Neuron (in vitro differentiated cells): ENCODE measurements around the gene TPST2.

Source experiments
- H2AFZ ChIP-seq: one replicate; pipeline ENCODE4 v1.6.1; 2013; ENCODE audit warnings: low read depth, mild to moderate bottlenecking, inconsistent platforms, low read length, moderate library complexity
- H3K27me3 ChIP-seq: one replicate; pipeline ENCODE4 v1.6.1; 2013; ENCODE audit warnings: low read length; ENCODE audit not compliant: insufficient read depth
- H3K36me3 ChIP-seq: one replicate; pipeline ENCODE4 v1.6.1; 2013; ENCODE audit warnings: low read length; ENCODE audit not compliant: insufficient read depth
- H3K4me1 ChIP-seq: one replicate; pipeline ENCODE4 v1.6.1; 2013; ENCODE audit warnings: low read length; ENCODE audit not compliant: insufficient read depth
- H3K4me3 ChIP-seq: 2 replicates; pipeline ENCODE4 v1.5.1; 2013; ENCODE audit warnings: mild to moderate bottlenecking, low read length, moderate library complexity
- H3K9me3 ChIP-seq: one replicate; pipeline ENCODE4 v1.6.1; 2013; ENCODE audit warnings: low read length

Gene TPST2

DNA sequence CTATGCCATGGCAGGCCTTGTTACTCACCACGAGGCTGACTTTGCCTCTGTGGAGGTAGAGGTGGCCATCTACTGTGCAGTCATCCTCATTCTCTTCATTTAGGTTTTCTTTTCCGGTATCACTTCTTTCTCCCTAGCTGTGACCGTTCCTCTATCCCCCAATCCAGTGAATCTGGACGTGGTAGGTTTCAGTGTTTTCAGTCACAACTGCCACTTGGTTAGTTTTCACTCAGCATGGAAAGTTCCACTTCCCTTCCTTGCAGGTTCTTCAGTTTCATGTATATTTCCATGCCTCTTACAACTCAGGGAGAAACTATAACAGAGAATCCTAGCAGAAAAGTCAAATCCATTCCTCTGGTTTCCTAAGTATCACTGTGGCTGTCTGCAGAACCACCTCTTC is 108.2 kb downstream of the TPST2 start:
- H3K9me3 ChIP-seq = no peaks in the 10 kb centered on the region
- H2AFZ ChIP-seq = no peak overlapping the region
- no peak overlapping the region for H3K4me3 ChIP-seq
- peaks cover 19% of the 10 kb centered on the region for H3K36me3 ChIP-seq
- H3K4me1 ChIP-seq = peaks cover 53% of the 10 kb centered on the region
- H3K27me3 ChIP-seq = no peaks in the 10 kb centered on the region

DNA sequence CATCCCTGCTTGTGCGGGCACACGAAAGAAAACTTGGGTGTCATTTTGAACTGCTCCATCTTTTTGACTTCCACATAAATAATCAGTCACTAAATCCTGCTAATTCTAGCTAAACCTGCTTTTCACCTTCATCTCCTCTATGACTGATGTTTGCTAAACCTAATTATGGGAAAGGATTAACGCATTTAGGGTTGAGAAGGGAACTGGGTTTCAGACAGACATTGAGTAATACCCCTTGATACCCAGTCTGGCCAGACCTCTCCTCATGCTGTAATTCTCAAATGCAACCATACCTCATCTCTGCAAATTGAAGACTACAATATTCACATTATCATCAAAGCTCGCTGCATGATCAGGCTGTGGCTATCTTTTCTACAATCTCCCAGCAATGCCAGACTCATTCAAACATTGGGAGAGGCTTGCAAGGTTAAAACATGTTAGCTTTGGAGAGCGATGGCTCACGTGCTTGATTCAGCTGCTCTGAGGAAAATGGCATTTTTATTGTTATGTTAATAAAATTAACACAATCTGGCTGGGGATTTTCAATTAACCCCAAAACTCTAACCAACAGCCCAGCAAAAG is 108.7 kb downstream of the TPST2 start:
- H3K9me3 ChIP-seq = no peaks in the 10 kb centered on the region
- peaks cover 53% of the 10 kb centered on the region for H3K4me1 ChIP-seq
- no peak overlapping the region for H2AFZ ChIP-seq
- H3K36me3 ChIP-seq = peaks cover 20% of the 10 kb centered on the region
- no peak overlapping the region for H3K4me3 ChIP-seq
- H3K27me3 ChIP-seq = no peaks in the 10 kb centered on the region

DNA sequence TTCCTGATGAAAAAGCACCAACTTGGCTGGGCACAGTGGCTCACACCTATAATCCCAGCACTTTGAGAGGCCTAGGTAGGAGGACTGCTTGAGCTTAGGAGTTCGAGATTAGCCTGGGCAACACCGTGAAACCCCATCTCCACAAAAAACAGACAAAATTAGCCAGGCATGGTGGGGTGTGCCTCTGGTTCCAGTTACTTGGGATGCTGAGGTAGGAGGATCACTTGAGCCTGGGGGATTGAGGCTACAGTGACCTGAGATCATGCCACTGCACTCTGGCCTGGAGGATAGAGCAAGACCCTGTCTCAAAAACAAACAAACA is 109.4 kb downstream of the TPST2 start:
- H2AFZ ChIP-seq = no peak overlapping the region
- peaks cover 22% of the 10 kb centered on the region for H3K36me3 ChIP-seq
- no peaks in the 10 kb centered on the region for H3K9me3 ChIP-seq
- peaks cover 53% of the 10 kb centered on the region for H3K4me1 ChIP-seq
- no peak overlapping the region for H3K4me3 ChIP-seq
- H3K27me3 ChIP-seq = no peaks in the 10 kb centered on the region

DNA sequence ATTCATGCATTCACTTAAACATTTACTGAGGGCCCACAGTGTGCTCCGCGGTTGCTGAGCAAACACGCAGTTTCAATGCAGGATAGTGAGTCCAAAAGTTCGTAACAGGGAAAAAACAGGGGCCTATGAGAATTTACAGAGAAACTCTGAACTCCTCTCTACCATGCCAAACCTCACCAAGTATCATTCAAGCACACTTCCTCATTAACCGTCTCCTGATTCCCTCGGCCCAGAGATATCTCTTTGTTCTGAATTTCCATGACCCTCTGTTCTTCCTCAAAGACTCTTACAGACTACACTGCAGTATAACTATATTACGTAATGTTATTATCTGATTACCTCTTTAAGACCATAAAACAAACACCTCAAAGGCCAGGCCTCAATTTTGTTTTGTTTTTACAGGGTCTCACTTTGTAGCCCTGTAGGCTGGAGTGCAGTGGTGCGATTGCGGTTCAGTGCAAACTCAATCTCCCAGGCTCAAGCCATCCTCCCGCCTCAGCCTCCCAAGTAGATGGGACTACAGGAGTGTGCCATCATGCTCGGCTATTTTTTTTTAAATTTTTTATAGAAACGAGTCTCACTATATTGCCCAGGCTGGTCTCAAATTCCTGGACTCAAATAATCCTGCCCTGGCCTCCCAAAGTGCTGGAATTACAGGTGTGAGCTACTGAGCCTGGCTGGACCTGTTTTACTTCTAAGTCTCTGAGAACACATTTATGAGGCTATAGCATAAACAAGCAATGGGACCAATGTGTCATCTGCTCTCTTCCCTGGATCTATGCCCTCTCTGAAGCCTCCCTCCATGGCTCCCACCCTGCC is 109.9 kb downstream of the TPST2 start:
- peaks cover 23% of the 10 kb centered on the region for H3K36me3 ChIP-seq
- no peaks in the 10 kb centered on the region for H3K27me3 ChIP-seq
- H3K9me3 ChIP-seq = no peaks in the 10 kb centered on the region
- H2AFZ ChIP-seq = no peak overlapping the region
- peaks cover 50% of the 10 kb centered on the region for H3K4me1 ChIP-seq
- H3K4me3 ChIP-seq = no peak overlapping the region

DNA sequence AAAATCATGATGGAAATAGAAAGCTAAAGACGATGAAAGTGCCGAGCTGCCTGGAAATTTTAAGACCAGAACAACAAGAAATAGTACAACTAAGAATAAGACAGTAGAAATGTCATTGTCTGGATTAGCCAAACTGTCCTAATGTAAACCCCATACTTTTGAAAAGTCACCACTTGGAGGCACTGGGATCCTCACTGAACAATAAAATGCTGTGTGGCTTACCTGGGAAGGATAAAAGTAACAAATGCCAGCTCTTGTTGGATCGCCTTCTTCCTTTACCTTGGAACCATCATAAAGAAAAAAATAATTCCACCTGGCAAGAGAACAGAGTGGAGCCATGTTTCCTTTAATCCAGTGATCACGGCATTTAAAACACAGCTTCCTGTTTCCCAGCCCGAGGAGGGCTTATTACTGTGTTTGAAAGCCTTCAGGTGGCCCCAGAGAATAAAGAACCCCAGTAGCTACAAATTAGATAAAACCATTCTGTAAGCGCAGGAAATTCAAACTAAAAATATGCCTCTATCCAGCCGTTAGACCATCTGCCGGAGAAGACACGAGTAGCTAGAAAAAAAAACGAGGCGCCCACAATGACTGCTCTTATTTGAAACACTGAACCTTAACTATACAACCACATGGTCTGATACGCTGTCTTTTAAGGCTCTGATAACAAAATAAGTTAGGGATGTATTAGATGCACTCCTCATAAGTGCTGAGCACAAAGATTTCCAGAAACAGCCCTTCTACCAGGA is 110.7 kb downstream of the TPST2 start:
- Histone ChIP-seq H3K36me3 (peaks cover 28% of the 10 kb centered on the region), H3K9me3 (no peaks in the 10 kb centered on the region), H3K27me3 (no peaks in the 10 kb centered on the region), H3K4me3 (no peak overlapping the region), H3K4me1 (peaks cover 42% of the 10 kb centered on the region), H2AFZ (no peak overlapping the region)

DNA sequence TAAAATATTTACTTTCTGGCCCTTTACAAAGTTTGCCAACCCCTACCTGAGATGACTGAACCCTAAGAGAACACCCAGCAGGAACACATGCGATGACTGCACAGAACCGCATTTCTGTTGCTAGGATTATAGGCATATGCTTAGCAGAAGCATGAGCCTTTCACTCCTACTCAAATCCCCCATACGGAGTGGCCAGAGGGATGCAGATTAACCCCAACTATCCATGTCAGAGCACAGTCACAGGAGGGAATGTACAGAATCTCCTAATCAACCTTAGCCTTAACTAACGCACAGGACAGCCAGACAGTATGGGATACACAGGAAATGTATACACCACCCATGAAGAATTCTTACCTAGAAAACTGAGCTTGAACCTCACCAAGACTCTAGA is 112.6 kb downstream of the TPST2 start:
- Histone ChIP-seq H3K36me3 (peaks cover 38% of the 10 kb centered on the region), H2AFZ (no peak overlapping the region), H3K4me3 (no peak overlapping the region), H3K9me3 (no peaks in the 10 kb centered on the region), H3K4me1 (peaks cover 31% of the 10 kb centered on the region), H3K27me3 (no peaks in the 10 kb centered on the region)

DNA sequence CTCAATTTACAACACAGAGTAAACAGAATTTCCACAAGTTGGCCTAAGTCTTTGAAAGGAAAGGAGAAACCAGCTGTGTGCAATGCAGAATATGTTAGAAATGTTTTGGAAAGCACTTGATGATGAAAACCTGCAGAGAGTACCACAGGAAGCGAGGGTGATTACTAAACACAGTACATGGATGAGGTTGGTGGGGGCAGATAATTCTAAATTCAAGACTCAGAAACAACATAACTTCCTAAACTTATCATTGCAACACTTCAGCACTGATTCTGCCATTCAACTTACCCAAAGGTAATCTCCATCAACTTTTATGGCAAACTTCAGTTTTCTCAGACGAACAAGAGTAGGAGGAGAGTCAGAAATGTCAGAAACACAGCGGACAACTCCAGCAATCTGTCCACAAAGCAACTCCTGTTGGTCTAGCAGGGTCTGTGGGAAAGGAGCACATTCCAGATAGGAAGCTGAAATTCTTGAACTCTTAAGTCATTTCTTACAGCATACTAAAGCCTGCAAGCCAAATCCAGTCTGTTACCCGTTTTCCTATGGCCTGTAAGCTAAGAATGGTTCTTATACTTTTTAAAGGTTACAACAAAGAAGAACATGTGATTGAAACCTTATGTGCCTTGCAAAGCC is 113.1 kb downstream of the TPST2 start:
- peaks cover 26% of the 10 kb centered on the region for H3K4me1 ChIP-seq
- peaks cover 43% of the 10 kb centered on the region for H3K36me3 ChIP-seq
- no peak overlapping the region for H3K4me3 ChIP-seq
- no peaks in the 10 kb centered on the region for H3K27me3 ChIP-seq
- H2AFZ ChIP-seq = no peak overlapping the region
- no peaks in the 10 kb centered on the region for H3K9me3 ChIP-seq

DNA sequence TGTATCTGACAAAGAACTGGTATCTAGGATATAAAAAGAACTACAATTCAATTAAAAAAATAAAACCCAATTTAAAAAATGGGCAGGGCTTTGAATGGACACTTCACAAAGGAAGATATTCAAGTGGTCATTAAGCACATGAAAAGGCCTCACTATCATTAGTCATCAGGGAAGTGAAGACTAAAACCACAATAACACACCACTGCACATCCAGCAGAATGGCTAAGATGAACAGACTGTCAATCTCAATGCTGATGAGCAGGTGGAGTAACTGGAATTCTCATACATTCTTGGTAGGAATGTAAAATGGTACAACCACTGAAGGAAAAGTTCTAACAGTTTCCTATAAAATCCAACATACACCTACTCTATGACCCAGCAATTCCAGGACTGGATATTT is 115.2 kb downstream of the TPST2 start:
- no peaks in the 10 kb centered on the region for H3K27me3 ChIP-seq
- peaks cover 8% of the 10 kb centered on the region for H3K4me1 ChIP-seq
- H3K36me3 ChIP-seq = peaks cover 63% of the 10 kb centered on the region
- H3K4me3 ChIP-seq = no peak overlapping the region
- H2AFZ ChIP-seq = no peak overlapping the region
- H3K9me3 ChIP-seq = no peaks in the 10 kb centered on the region
